HG02571 (cell line): Measurements from ENCODE around the gene ARHGEF7.

Experiments
- ATAC-seq: cut with Tn5 transposase; IDR thresholded peaks from one replicate; pipeline ENCODE4 v1.9.1; 2021; ENCODE audit warnings: mild to moderate bottlenecking, moderate library complexity; ENCODE audit not compliant: unreplicated experiment

ARHGEF7 gene

GRCh38 chr13:111270765-111271698 lies 155.9 kb downstream of the ARHGEF7 start:
- no peak for ATAC-seq

GRCh38 chr13:111272117-111272516 lies 157.0 kb downstream of the ARHGEF7 start:
- ATAC-seq: no peak

- ATAC-seq: no peak
Observed at GRCh38 chr13:111275382-111275781, 160.3 kb downstream of the ARHGEF7 start.

GRCh38 chr13:111275995-111276618 lies 161.0 kb downstream of the ARHGEF7 start:
- no peak for ATAC-seq

- ATAC-seq: no peak
Observed at GRCh38 chr13:111278258-111278657, 163.1 kb downstream of the ARHGEF7 start.

GRCh38 chr13:111278743-111279652 lies 163.9 kb downstream of the ARHGEF7 start:
- no peak for ATAC-seq

GRCh38 chr13:111280226-111280625 lies 165.1 kb downstream of the ARHGEF7 start:
- ATAC-seq: no peak

GRCh38 chr13:111280681-111281585 lies 165.8 kb downstream of the ARHGEF7 start:
- no peak for ATAC-seq

- no peak for ATAC-seq
Observed at GRCh38 chr13:111281751-111282311, 166.7 kb downstream of the ARHGEF7 start.

- no peak for ATAC-seq
Observed at GRCh38 chr13:111282425-111282824, 167.3 kb downstream of the ARHGEF7 start.

- no peak for ATAC-seq
Observed at GRCh38 chr13:111282997-111283396, 167.9 kb downstream of the ARHGEF7 start.

GRCh38 chr13:111283457-111283856 lies 168.3 kb downstream of the ARHGEF7 start:
- no peak for ATAC-seq

- no peak for ATAC-seq
Observed at GRCh38 chr13:111283991-111284390, 168.9 kb downstream of the ARHGEF7 start.

GRCh38 chr13:111284565-111284964 lies 169.5 kb downstream of the ARHGEF7 start:
- ATAC-seq: no peak

- no peak for ATAC-seq
Observed at GRCh38 chr13:111286162-111286561, 171.1 kb downstream of the ARHGEF7 start.

GRCh38 chr13:111286749-111287148 lies 171.6 kb downstream of the ARHGEF7 start:
- ATAC-seq: no peak

GRCh38 chr13:111287201-111287600 lies 172.1 kb downstream of the ARHGEF7 start:
- no peak for ATAC-seq

- no peak for ATAC-seq
Observed at GRCh38 chr13:111288276-111288675, 173.2 kb downstream of the ARHGEF7 start.

GRCh38 chr13:111289251-111289650 lies 174.1 kb downstream of the ARHGEF7 start:
- ATAC-seq: no peak

- ATAC-seq: no peak
Observed at GRCh38 chr13:111291908-111292307, 176.8 kb downstream of the ARHGEF7 start.
